WTC11 (cell line): ENCODE results near the gene TEKTIP1. TPM values are rescaled to one million over a fixed set of nuclear protein-coding genes. Genes with fewer than 3 reads are reported as not detected.
"Not testable (repeated sequence)": the region's sequence is repeated elsewhere in the genome, so short reads cannot be mapped to it uniquely, and the experiment has no call there.

Experiments used
- ATAC-seq: fragments of 200-7000 bp; cut with Tn5 transposase; 2 replicates; pipeline ENCODE4 v1.10.0; 2021; ENCODE audit warnings: mild to moderate bottlenecking, moderate library complexity
- CTCF ChIA-PET: fragments of 300-600 bp; sonication (Branson Sonifier 250); formaldehyde crosslinking; loops from one replicate; lab custom pipeline; 2021; ENCODE audit warnings: antibody characterized with exemption; lab: Charles Lee
- POLR2A ChIA-PET: fragments of 350-600 bp; sonication (Branson Sonifier 250); formaldehyde crosslinking; loops from one replicate; lab custom pipeline; 2021; ENCODE audit warnings: antibody characterized with exemption; lab: Charles Lee
- DNase-seq: peaks from one replicate; pipeline ENCODE4 v3.0.0; 2021; ENCODE audit warnings: low spot score
- H3K27ac Mint-ChIP-seq: 2 replicates; pipeline ENCODE4 v1.8.0; 2021; ENCODE audit warnings: mixed read lengths
- H3K27me3 Mint-ChIP-seq: 2 replicates; pipeline ENCODE4 v1.8.0; 2021; ENCODE audit warnings: low read depth, mild to moderate bottlenecking, moderate library complexity, mixed read lengths
- H3K36me3 Mint-ChIP-seq: 2 replicates; pipeline ENCODE4 v1.8.0; 2021; ENCODE audit warnings: mixed read lengths
- H3K4me1 Mint-ChIP-seq: 2 replicates; pipeline ENCODE4 v1.8.0; 2022; ENCODE audit warnings: mixed read lengths
- H3K4me3 Mint-ChIP-seq: 2 replicates; pipeline ENCODE4 v1.8.0; 2021; ENCODE audit warnings: mild to moderate bottlenecking, moderate library complexity, mixed read lengths
- H3K9me3 Mint-ChIP-seq: 2 replicates; pipeline ENCODE4 v1.8.0; 2021; ENCODE audit warnings: mixed read lengths
- CTCF ChIP-seq: fragments of 200-600 bp; IDR thresholded peaks from 2 replicates; pipeline ENCODE4 v1.8.0; 2022; ENCODE audit warnings: antibody characterized with exemption
- FOXP1 ChIP-seq: sonication (generic); formaldehyde crosslinking; IDR thresholded peaks from 2 replicates; pipeline ENCODE4 v1.8.0; 2022; ENCODE audit warnings: missing genetic modification reagents, mild to moderate bottlenecking, moderate library complexity, borderline replicate concordance
- GTF2I ChIP-seq: fragments of 250-450 bp; sonication (Bioruptor Pico); conservative IDR thresholded peaks from 2 replicates; pipeline ENCODE4 v1.4.0; 2021; ENCODE audit warnings: mild to moderate bottlenecking
- JAZF1 ChIP-seq: fragments of 250-450 bp; sonication (Bioruptor Pico); IDR thresholded peaks from 2 replicates; pipeline ENCODE4 v1.9.0; 2021; ENCODE audit warnings: moderate library complexity, mild to moderate bottlenecking, inconsistent platforms
- NFATC4 ChIP-seq: fragments of 250-450 bp; sonication (Bioruptor Pico); IDR thresholded peaks from 2 replicates; pipeline ENCODE4 v1.9.0; 2021; ENCODE audit warnings: mild to moderate bottlenecking
- NFE2L1 ChIP-seq: sonication (generic); formaldehyde crosslinking; IDR thresholded peaks from 2 replicates; pipeline ENCODE4 v1.8.1; 2023; ENCODE audit warnings: missing genetic modification reagents
- NR2C2 ChIP-seq: sonication (generic); formaldehyde crosslinking; IDR thresholded peaks from 2 replicates; pipeline ENCODE4 v1.8.0; 2022; ENCODE audit warnings: mild to moderate bottlenecking, missing genetic modification reagents
- SMAD4 ChIP-seq: sonication (generic); formaldehyde crosslinking; IDR thresholded peaks from 2 replicates; pipeline ENCODE4 v1.8.0; 2022; ENCODE audit warnings: mild to moderate bottlenecking, missing genetic modification reagents
- USF1 ChIP-seq: sonication (generic); formaldehyde crosslinking; IDR thresholded peaks from 2 replicates; pipeline ENCODE4 v1.8.0; 2022; ENCODE audit warnings: mild to moderate bottlenecking, missing genetic modification reagents
- USF2 ChIP-seq: sonication (generic); formaldehyde crosslinking; IDR thresholded peaks from 2 replicates; pipeline ENCODE4 v1.8.1; 2023; ENCODE audit warnings: mild to moderate bottlenecking, missing genetic modification reagents, moderate library complexity
- ZNF121 ChIP-seq: sonication (generic); formaldehyde crosslinking; IDR thresholded peaks from 2 replicates; pipeline ENCODE4 v1.8.0; 2023; ENCODE audit warnings: missing genetic modification reagents
- ZNF219 ChIP-seq: sonication (generic); formaldehyde crosslinking; IDR thresholded peaks from 2 replicates; pipeline ENCODE4 v1.8.0; 2023; ENCODE audit warnings: missing genetic modification reagents, mild to moderate bottlenecking, borderline replicate concordance
- ZNF423 ChIP-seq: fragments of 250-450 bp; sonication (Bioruptor Pico); IDR thresholded peaks from 2 replicates; pipeline ENCODE4 v2.1.2; 2022; ENCODE audit warnings: mild to moderate bottlenecking, moderate library complexity
- ZSCAN18 ChIP-seq: fragments of 250-450 bp; sonication (Bioruptor Pico); IDR thresholded peaks from 2 replicates; pipeline ENCODE4 v2.1.2; 2022; ENCODE audit warnings: mild to moderate bottlenecking, moderate library complexity
- total RNA-seq: library from RNA; stranded (reverse); gene quantifications from 3 replicates; pipeline ENCODE4 v1.2.3, GENCODE V29; 2021

The TEKTIP1 gene
- total RNA-seq, 1 experiment from 2014 or later, result 6.3 TPM

GRCh38 chr19:3506384-3507340 is 32.3 kb upstream of the TEKTIP1 start:
- ATAC-seq, result no peak
- peaks cover 18% of the 10 kb centered on the region for H3K4me1 Mint-ChIP-seq
- ChIA-PET CTCF (interaction anchor here (0.6 to 1.4 kb wide), 5 partner anchors 20 to 70 kb away, joined by 3 to 6 read pairs (median 5); no protein-coding TSS in a partner anchor), POLR2A (no interaction called here)
- H3K9me3 Mint-ChIP-seq, result no peaks in the 10 kb centered on the region
- peak overlapping the region; percentile 78 for H3K27ac Mint-ChIP-seq
- no peak for DNase-seq
- H3K27me3 Mint-ChIP-seq, result no peaks in the 10 kb centered on the region; the same call in 1 of the 2 replicates
- peaks cover 12% of the 10 kb centered on the region; the same call in 1 of the 2 replicates for H3K36me3 Mint-ChIP-seq
- peak overlapping the region; percentile 85 for H3K4me3 Mint-ChIP-seq
- TF ChIP-seq ZNF423 (CRISPR knock-in tag) (no peak), USF2 (CRISPR knock-in tag) (0 out of 2 replicates have a peak, but pooled peaks have one; percentile 5)

- ChIA-PET CTCF (interaction anchor here (0.6 to 1.4 kb wide), 5 partner anchors 19 to 69 kb away, joined by 3 to 6 read pairs (median 5); no protein-coding TSS in a partner anchor), POLR2A (interaction anchor here (0.7 kb wide), 1 partner anchor 23 kb away, joined by 4 read pairs; no protein-coding TSS in a partner anchor)
- Mint-ChIP-seq H3K9me3 (no peaks in the 10 kb centered on the region), H3K36me3 (peaks cover 12% of the 10 kb centered on the region; the same call in 1 of the 2 replicates), H3K27me3 (no peaks in the 10 kb centered on the region; the same call in 1 of the 2 replicates), H3K4me1 (peaks cover 18% of the 10 kb centered on the region), H3K27ac (peak overlapping the region; percentile 78; the same call in 1 of the 2 replicates), H3K4me3 (peak overlapping the region; percentile 85)
- ATAC-seq, result peak; percentile 14
- DNase-seq, result peak; percentile 42
- TF ChIP-seq SMAD4 (CRISPR knock-in tag) (no peak), USF1 (no peak), NFATC4 (CRISPR knock-in tag) (no peak), NR2C2 (no peak), NFE2L1 (CRISPR knock-in tag) (no peak), FOXP1 (CRISPR knock-in tag) (no peak), ZNF219 (CRISPR knock-in tag) (no peak), CTCF (no peak), ZNF121 (CRISPR knock-in tag) (no peak), GTF2I (CRISPR knock-in tag) (no peak), JAZF1 (CRISPR knock-in tag) (no peak), ZNF423 (CRISPR knock-in tag) (no peak), ZSCAN18 (CRISPR knock-in tag) (no peak)
Observed at GRCh38 chr19:3507371-3508120, 31.4 kb upstream of the TEKTIP1 start.

- Mint-ChIP-seq H3K36me3 (peaks cover 12% of the 10 kb centered on the region; the same call in 1 of the 2 replicates), H3K4me3 (peak overlapping the region; percentile 85), H3K4me1 (peaks cover 18% of the 10 kb centered on the region)
- H3K9me3 Mint-ChIP-seq, ATAC-seq, H3K27me3 Mint-ChIP-seq, DNase-seq, H3K27ac Mint-ChIP-seq, CTCF ChIA-PET: not testable (repeated sequence)
- POLR2A ChIA-PET, result interaction anchor here (0.7 kb wide), 2 partner anchors 10 to 24 kb away, joined by 4 to 7 read pairs; no protein-coding TSS in a partner anchor
Observed at GRCh38 chr19:3508121-3508661, 30.8 kb upstream of the TEKTIP1 start.
